ENCODE results near the gene OCLN.

OCLN gene

DNA sequence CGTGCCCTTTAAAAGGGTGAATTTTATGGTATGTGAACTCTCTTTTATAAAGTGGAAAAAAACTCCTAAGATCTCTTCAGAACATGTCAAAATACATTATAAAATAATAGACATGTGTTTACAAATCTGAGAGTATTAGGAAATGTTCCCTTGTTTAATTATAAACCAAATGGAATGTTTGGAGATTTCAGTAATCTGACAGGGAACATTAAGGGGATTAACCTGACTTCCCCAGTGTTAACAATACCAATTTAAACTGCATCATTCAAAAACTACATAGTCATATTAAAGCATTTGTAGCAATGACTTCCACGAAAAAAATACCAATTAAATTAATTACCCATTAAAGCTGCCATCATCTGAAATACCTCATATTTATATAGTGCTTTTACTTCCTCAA is 1.6 kb upstream of the OCLN start:
- Histone ChIP-seq H2BK120ac (ENCODE audit: low read depth, low read length) (no peak overlapping the region), H3K23ac (ENCODE audit: low read depth, low read length, poor library complexity) (no peak overlapping the region), H3K14ac (ENCODE audit: low read length) (no peak overlapping the region), H3K9ac (ENCODE audit: low read depth, low read length, poor library complexity) (no peak overlapping the region), H3K27me3 (ENCODE audit: control insufficient read depth in 3 of 3, insufficient read depth in 3 of 3, low read depth in 1 of 3, low read length in 3 of 3) (peaks cover 0 to 79% (median 0%) of the 10 kb centered on the region in 3 experiments), H2AFZ (ENCODE audit: low read length) (no peak overlapping the region), H4K91ac (ENCODE audit: low read depth, low read length, poor library complexity) (no peak overlapping the region), H3K18ac (ENCODE audit: low read length) (no peak overlapping the region), H2BK12ac (ENCODE audit: low read length) (no peak overlapping the region), H3K27ac (replicated peaks; ENCODE audit: low read length) (no peak overlapping the region), H2BK5ac (ENCODE audit: low read length) (no peak overlapping the region), H3K4me1 (ENCODE audit: control insufficient read depth in 2 of 2, insufficient read depth in 1 of 2, low read depth in 1 of 2, low read length in 2 of 2) (peaks cover 0 to 6% of the 10 kb centered on the region in 2 donors), H3K4me3 (ENCODE audit: low read length in 2 of 2) (no peak overlapping the region), H4K8ac (ENCODE audit: low read depth, low read length) (no peak overlapping the region), H2AK5ac (ENCODE audit: low read depth, low read length) (no peak overlapping the region), H2BK15ac (ENCODE audit: low read length) (no peak overlapping the region), H3K79me1 (ENCODE audit: low read depth, low read length) (peaks cover 4% of the 10 kb centered on the region), H3K9me3 (replicated peaks in 1 of 2; ENCODE audit: control insufficient read depth in 2 of 2, insufficient read depth in 1 of 2, low read depth in 1 of 2, low read length in 2 of 2) (peaks cover 0 to 4% of the 10 kb centered on the region in 2 donors), H3K4me2 (ENCODE audit: insufficient read depth, low read length, poor library complexity, severe bottlenecking) (no peak overlapping the region), H3K4ac (ENCODE audit: low read length) (no peak overlapping the region), H3K36me3 (replicated peaks in 1 of 2; ENCODE audit: control insufficient read depth in 2 of 2, insufficient read depth in 2 of 2, low read length in 2 of 2) (no peaks in the 10 kb centered on the region)
- DNase-seq (ENCODE audit: low spot score): no peak
- no CpG with 5 or more reads among the region's 2 CpGs for WGBS, 2 donors (ENCODE audit: extremely low coverage in 2 of 2, insufficient read length in 2 of 2, insufficient replicate concordance in 1 of 2)

GRCh38 chr5:69491838-69492390 is 676 bp upstream of the OCLN start:
- Histone ChIP-seq H4K8ac (ENCODE audit: low read depth, low read length) (peak overlapping the region; percentile 82), H2BK12ac (ENCODE audit: low read length) (no peak overlapping the region), H2AFZ (ENCODE audit: low read length) (peak overlapping the region; percentile 99), H3K4me3 (ENCODE audit: low read length in 2 of 2) (peak overlapping the region; percentile 61 to 92), H3K27me3 (ENCODE audit: control insufficient read depth in 3 of 3, insufficient read depth in 3 of 3, low read depth in 1 of 3, low read length in 3 of 3) (peaks cover 0 to 78% (median 0%) of the 10 kb centered on the region in 3 experiments), H3K9me3 (replicated peaks in 1 of 2; ENCODE audit: control insufficient read depth in 2 of 2, insufficient read depth in 1 of 2, low read depth in 1 of 2, low read length in 2 of 2) (peaks cover 0 to 4% of the 10 kb centered on the region in 2 donors), H3K4me1 (ENCODE audit: control insufficient read depth in 2 of 2, insufficient read depth in 1 of 2, low read depth in 1 of 2, low read length in 2 of 2) (peaks cover 0 to 6% of the 10 kb centered on the region in 2 donors), H3K36me3 (replicated peaks in 1 of 2; ENCODE audit: control insufficient read depth in 2 of 2, insufficient read depth in 2 of 2, low read length in 2 of 2) (no peaks in the 10 kb centered on the region), H3K79me1 (ENCODE audit: low read depth, low read length) (peaks cover 4% of the 10 kb centered on the region), H3K27ac (replicated peaks; ENCODE audit: low read length) (no peak overlapping the region), H2AK5ac (ENCODE audit: low read depth, low read length) (no peak overlapping the region), H3K14ac (ENCODE audit: low read length) (peak overlapping the region; percentile 63), H3K23ac (ENCODE audit: low read depth, low read length, poor library complexity) (peak overlapping the region; percentile 37), H2BK5ac (ENCODE audit: low read length) (no peak overlapping the region), H4K91ac (ENCODE audit: low read depth, low read length, poor library complexity) (peak overlapping the region; percentile 43), H2BK15ac (ENCODE audit: low read length) (peak overlapping the region; percentile 99), H3K18ac (ENCODE audit: low read length) (peak overlapping the region; percentile 99), H3K4ac (ENCODE audit: low read length) (peak overlapping the region; percentile 55), H3K4me2 (ENCODE audit: insufficient read depth, low read length, poor library complexity, severe bottlenecking) (peak overlapping the region; percentile 96), H2BK120ac (ENCODE audit: low read depth, low read length) (peak overlapping the region; percentile 74), H3K9ac (ENCODE audit: low read depth, low read length, poor library complexity) (peak overlapping the region; percentile 93)
- DNase-seq (ENCODE audit: low spot score): no peak
- WGBS, 2 donors (ENCODE audit: extremely low coverage in 2 of 2, insufficient read length in 2 of 2, insufficient replicate concordance in 1 of 2): no CpG with 5 or more reads among the region's 17 CpGs

DNA sequence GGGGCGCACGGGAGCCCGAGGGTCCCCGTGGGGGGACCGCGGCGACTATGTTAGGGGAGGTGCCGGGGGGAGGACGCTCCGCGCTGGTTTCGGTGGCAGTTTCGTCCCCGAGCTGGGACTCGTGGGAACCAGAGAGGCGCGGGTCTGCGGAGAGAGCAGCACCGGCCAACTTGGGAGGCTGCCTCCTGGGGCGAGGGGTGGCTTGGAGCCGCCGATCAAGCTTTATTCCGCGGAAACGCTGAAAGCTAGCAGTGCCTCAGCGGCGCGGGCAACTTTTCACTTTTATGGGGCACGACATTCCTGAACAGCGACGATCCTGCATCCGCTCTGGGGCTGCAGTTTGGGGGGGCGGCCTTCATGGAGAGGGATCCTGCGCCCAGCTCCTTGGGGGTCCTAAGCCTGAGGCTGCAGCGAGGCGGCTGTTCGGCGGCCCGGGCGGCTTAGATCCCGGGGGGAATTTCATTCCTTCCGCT is 369 bp downstream of the OCLN start:
- Histone ChIP-seq H3K4me2 (ENCODE audit: insufficient read depth, low read length, poor library complexity, severe bottlenecking) (peak overlapping the region; percentile 96), H3K18ac (ENCODE audit: low read length) (peak overlapping the region; percentile 93), H2BK120ac (ENCODE audit: low read depth, low read length) (no peak overlapping the region), H2BK5ac (ENCODE audit: low read length) (no peak overlapping the region), H3K4me3 (ENCODE audit: low read length in 2 of 2) (peak overlapping the region; percentile 61 to 92), H2AFZ (ENCODE audit: low read length) (peak overlapping the region; percentile 99), H3K27me3 (ENCODE audit: control insufficient read depth in 3 of 3, insufficient read depth in 3 of 3, low read depth in 1 of 3, low read length in 3 of 3) (peaks cover 0 to 80% (median 0%) of the 10 kb centered on the region in 3 experiments), H3K23ac (ENCODE audit: low read depth, low read length, poor library complexity) (peak overlapping the region; percentile 37), H3K79me1 (ENCODE audit: low read depth, low read length) (peaks cover 4% of the 10 kb centered on the region), H3K27ac (replicated peaks; ENCODE audit: low read length) (peak overlapping the region; percentile 39), H4K91ac (ENCODE audit: low read depth, low read length, poor library complexity) (no peak overlapping the region), H4K8ac (ENCODE audit: low read depth, low read length) (peak overlapping the region; percentile 59), H3K14ac (ENCODE audit: low read length) (peak overlapping the region; percentile 14), H3K9ac (ENCODE audit: low read depth, low read length, poor library complexity) (peak overlapping the region; percentile 93), H2BK15ac (ENCODE audit: low read length) (peak overlapping the region; percentile 83), H2AK5ac (ENCODE audit: low read depth, low read length) (peak overlapping the region; percentile 76), H3K4me1 (ENCODE audit: control insufficient read depth in 2 of 2, insufficient read depth in 1 of 2, low read depth in 1 of 2, low read length in 2 of 2) (peaks cover 0 to 6% of the 10 kb centered on the region in 2 donors), H3K9me3 (replicated peaks in 1 of 2; ENCODE audit: control insufficient read depth in 2 of 2, insufficient read depth in 1 of 2, low read depth in 1 of 2, low read length in 2 of 2) (peaks cover 0 to 4% of the 10 kb centered on the region in 2 donors), H3K4ac (ENCODE audit: low read length) (no peak overlapping the region), H3K36me3 (replicated peaks in 1 of 2; ENCODE audit: control insufficient read depth in 2 of 2, insufficient read depth in 2 of 2, low read length in 2 of 2) (no peaks in the 10 kb centered on the region), H2BK12ac (ENCODE audit: low read length) (no peak overlapping the region)
- no CpG with 5 or more reads among the region's 42 CpGs for WGBS, 2 donors (ENCODE audit: extremely low coverage in 2 of 2, insufficient read length in 2 of 2, insufficient replicate concordance in 1 of 2)
- DNase-seq (ENCODE audit: low spot score): peak; percentile 45

DNA sequence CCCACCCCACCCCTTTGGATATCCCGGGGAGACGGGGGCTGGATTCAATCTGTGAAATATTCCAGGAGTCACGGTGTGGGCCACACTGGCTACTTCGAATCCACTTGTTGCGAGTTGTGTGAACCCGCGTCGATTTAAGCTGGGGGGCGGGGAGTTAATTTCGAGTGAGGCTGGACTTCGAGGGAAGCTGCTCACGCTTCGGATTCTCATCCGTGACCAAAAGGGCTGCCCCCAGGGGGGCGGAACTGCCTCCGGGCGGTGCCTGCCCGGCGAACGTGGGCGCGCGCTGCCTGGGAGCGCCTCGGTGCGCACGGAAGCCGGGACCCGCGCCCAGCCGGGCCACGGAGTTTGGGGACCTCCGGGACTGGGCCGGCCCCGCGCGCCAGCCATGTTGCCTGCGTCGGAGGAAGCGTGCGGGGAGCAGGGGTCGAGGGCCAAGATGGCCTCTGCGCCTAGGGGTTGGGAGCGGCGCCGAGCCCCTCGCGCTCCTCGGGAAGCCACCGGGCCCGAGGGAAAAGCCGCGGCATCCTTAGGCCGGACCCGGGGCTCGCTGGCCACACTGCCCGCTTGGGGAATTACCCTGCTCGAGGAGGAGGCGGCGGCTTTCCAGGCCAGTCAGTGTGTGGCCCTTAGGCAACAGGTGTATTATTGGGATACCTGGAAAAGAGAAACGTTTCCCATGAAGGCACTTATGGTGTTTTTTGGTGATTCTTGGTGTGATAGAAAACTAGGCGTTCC is 975 bp downstream of the OCLN start:
- peak overlapping the region; percentile 93 for H3K18ac ChIP-seq (ENCODE audit: low read length)
- H4K8ac ChIP-seq (ENCODE audit: low read depth, low read length): peak overlapping the region; percentile 59
- peak overlapping the region; percentile 93 for H3K9ac ChIP-seq (ENCODE audit: low read depth, low read length, poor library complexity)
- H3K79me1 ChIP-seq (ENCODE audit: low read depth, low read length): peaks cover 4% of the 10 kb centered on the region
- peak overlapping the region; percentile 61 to 92 for H3K4me3 ChIP-seq (ENCODE audit: low read length in 2 of 2)
- H3K4ac ChIP-seq (ENCODE audit: low read length): no peak overlapping the region
- H3K27me3 ChIP-seq (ENCODE audit: control insufficient read depth in 3 of 3, insufficient read depth in 3 of 3, low read depth in 1 of 3, low read length in 3 of 3): peaks cover 0 to 79% (median 0%) of the 10 kb centered on the region in 3 experiments
- no peak overlapping the region for H2AK5ac ChIP-seq (ENCODE audit: low read depth, low read length)
- no peak overlapping the region for H2BK5ac ChIP-seq (ENCODE audit: low read length)
- peak overlapping the region; percentile 99 for H2AFZ ChIP-seq (ENCODE audit: low read length)
- peaks cover 0 to 6% of the 10 kb centered on the region in 2 donors for H3K4me1 ChIP-seq (ENCODE audit: control insufficient read depth in 2 of 2, insufficient read depth in 1 of 2, low read depth in 1 of 2, low read length in 2 of 2)
- H3K27ac ChIP-seq (replicated peaks; ENCODE audit: low read length): peak overlapping the region; percentile 39
- H3K23ac ChIP-seq (ENCODE audit: low read depth, low read length, poor library complexity): peak overlapping the region; percentile 14
- WGBS, 2 donors (ENCODE audit: extremely low coverage in 2 of 2, insufficient read length in 2 of 2, insufficient replicate concordance in 1 of 2): no CpG with 5 or more reads among the region's 62 CpGs
- peak; percentile 43 for DNase-seq (ENCODE audit: low spot score)
- H2BK120ac ChIP-seq (ENCODE audit: low read depth, low read length): no peak overlapping the region
- no peak overlapping the region for H2BK12ac ChIP-seq (ENCODE audit: low read length)
- H2BK15ac ChIP-seq (ENCODE audit: low read length): peak overlapping the region; percentile 83
- H3K36me3 ChIP-seq (replicated peaks in 1 of 2; ENCODE audit: control insufficient read depth in 2 of 2, insufficient read depth in 2 of 2, low read length in 2 of 2): no peaks in the 10 kb centered on the region
- peak overlapping the region; percentile 96 for H3K4me2 ChIP-seq (ENCODE audit: insufficient read depth, low read length, poor library complexity, severe bottlenecking)
- H4K91ac ChIP-seq (ENCODE audit: low read depth, low read length, poor library complexity): no peak overlapping the region
- H3K14ac ChIP-seq (ENCODE audit: low read length): peak overlapping the region; percentile 67
- H3K9me3 ChIP-seq (replicated peaks in 1 of 2; ENCODE audit: control insufficient read depth in 2 of 2, insufficient read depth in 1 of 2, low read depth in 1 of 2, low read length in 2 of 2): peaks cover 0 to 4% of the 10 kb centered on the region in 2 donors

All from neuronal stem cell (in vitro differentiated cells).